ENCODE data around the gene PC. TPM values are rescaled to one million over a fixed set of nuclear protein-coding genes. Genes with fewer than 3 reads are reported as not detected.

The PC gene
- polyA plus RNA-seq, 2 of the 4 experiments (the other 2 are of a cell fraction), result 14.2 to 45.9 TPM

GRCh38 chr11:66915046-66915832 lies 42.9 kb downstream of the PC start:
- DNase-seq (ENCODE audit: low read depth in 1 of 2, low spot score in 1 of 2), result no peak
- TF ChIP-seq ELK1 (IDR thresholded peaks at IDR 0.05; ENCODE audit: low read depth, low read length) (no peak), HOXB5 (CRISPR knock-in tag; IDR thresholded peaks at IDR 0.05) (no peak), POLR2A (IDR thresholded peaks at IDR 0.05; ENCODE audit: low read length) (no peak), KDM5A (IDR thresholded peaks at IDR 0.05) (no peak)
- H3K4me2 ChIP-seq, result no peak overlapping the region
- H3K4me1 ChIP-seq, result peaks cover 31% of the 10 kb centered on the region
- H3K27ac ChIP-seq, result peak overlapping the region in 1 of 2 experiments; percentile 70; a peak in 3 of 6 replicates
- WGBS (ENCODE audit: missing lambda C conversion rate), result 92% methylated on average over 10 of the region's 14 CpGs
- H3K4me3 ChIP-seq, result no peak overlapping the region
- ChIA-PET POLR2A (no interaction called here), CTCF (interaction anchor here (1.0 to 2.0 kb wide), 6 partner anchors 10 to 106 kb away, joined by 3 to 5 read pairs (median 4); no protein-coding TSS in a partner anchor)
- H3K9me3 ChIP-seq, result no peaks in the 10 kb centered on the region
- peak; percentile 54 to 57; a peak in 5 of 6 replicates for ATAC-seq
- FAIRE-seq, result no peak

GRCh38 chr11:66914505-66914904 lies 43.7 kb downstream of the PC start:
- 92% methylated on average over 5 of the region's 5 CpGs for WGBS (ENCODE audit: missing lambda C conversion rate)
- H3K4me2 ChIP-seq, result no peak overlapping the region
- ChIA-PET CTCF (interaction anchor here (1.0 to 1.6 kb wide), 2 partner anchors 9 to 62 kb away, joined by 3 read pairs; no protein-coding TSS in a partner anchor), POLR2A (no interaction called here)
- peak overlapping the region in 1 of 2 experiments; percentile 70; a peak in 2 of 6 replicates for H3K27ac ChIP-seq
- no peak for DNase-seq (ENCODE audit: low read depth in 1 of 2, low spot score in 1 of 2)
- no peak for TF ChIP-seq EHMT2 (IDR thresholded peaks at IDR 0.05; ENCODE audit: low read depth)
- FAIRE-seq, result no peak
- no peaks in the 10 kb centered on the region for H3K9me3 ChIP-seq
- ATAC-seq, result no peak
- H3K4me3 ChIP-seq, result no peak overlapping the region
- peaks cover 23% of the 10 kb centered on the region; the same call in 2 of the 3 replicates for H3K4me1 ChIP-seq

- Histone ChIP-seq H3K27ac (peak overlapping the region in 1 of 2 experiments; percentile 2; a peak in 1 of 6 replicates), H3K4me2 (no peak overlapping the region), H3K4me3 (no peak overlapping the region), H3K9me3 (no peaks in the 10 kb centered on the region), H3K4me1 (peaks cover 19% of the 10 kb centered on the region; the same call in 2 of the 3 replicates)
- WGBS (ENCODE audit: missing lambda C conversion rate), result 93% methylated on average over 9 of the region's 9 CpGs
- no peak for TF ChIP-seq ELK1 (IDR thresholded peaks at IDR 0.05; ENCODE audit: low read depth, low read length)
- no peak for TF ChIP-seq KDM5A (IDR thresholded peaks at IDR 0.05)
- TF ChIP-seq CTCF (IDR thresholded peaks at IDR 0.05), result no peak
- TF ChIP-seq CHD2 (IDR thresholded peaks at IDR 0.05; ENCODE audit: low read length, partially characterized antibody), result no peak
- TF ChIP-seq MYC (IDR thresholded peaks at IDR 0.05; ENCODE audit: borderline replicate concordance, low read length), result no peak
- no peak for TF ChIP-seq RFX5 (IDR thresholded peaks at IDR 0.05)
- no peak for TF ChIP-seq RCOR1 (IDR thresholded peaks at IDR 0.05; ENCODE audit: low read depth, low read length)
- no peak for TF ChIP-seq HMGXB4 (CRISPR knock-in tag; IDR thresholded peaks at IDR 0.05; ENCODE audit: borderline replicate concordance)
- no peak for TF ChIP-seq HDAC2 (IDR thresholded peaks at IDR 0.05)
- no peak for TF ChIP-seq TP53 (CRISPR knock-in tag; IDR thresholded peaks at IDR 0.05)
- ChIA-PET CTCF (interaction anchor here (0.8 to 1.9 kb wide), 4 partner anchors 10 to 19 kb away, joined by 3 to 5 read pairs (median 4); no protein-coding TSS in a partner anchor), POLR2A (no interaction called here)
- DNase-seq (ENCODE audit: low read depth in 1 of 2, low spot score in 1 of 2) (no peak), ATAC-seq (no peak), FAIRE-seq (no peak)
Observed at GRCh38 chr11:66912911-66913310, 45.3 kb downstream of the PC start.
